ENCODE results near the gene FBXO17. TPM values are rescaled to one million over a fixed set of nuclear protein-coding genes. Genes with fewer than 3 reads are reported as not detected.
"Not testable (repeated sequence)": the region's sequence is repeated elsewhere in the genome, so short reads cannot be mapped to it uniquely, and the experiment has no call there.

Gene FBXO17
- total and polyA plus RNA-seq, 12 donors: 4.1 to 18.7 (median 9.4) TPM

DNA sequence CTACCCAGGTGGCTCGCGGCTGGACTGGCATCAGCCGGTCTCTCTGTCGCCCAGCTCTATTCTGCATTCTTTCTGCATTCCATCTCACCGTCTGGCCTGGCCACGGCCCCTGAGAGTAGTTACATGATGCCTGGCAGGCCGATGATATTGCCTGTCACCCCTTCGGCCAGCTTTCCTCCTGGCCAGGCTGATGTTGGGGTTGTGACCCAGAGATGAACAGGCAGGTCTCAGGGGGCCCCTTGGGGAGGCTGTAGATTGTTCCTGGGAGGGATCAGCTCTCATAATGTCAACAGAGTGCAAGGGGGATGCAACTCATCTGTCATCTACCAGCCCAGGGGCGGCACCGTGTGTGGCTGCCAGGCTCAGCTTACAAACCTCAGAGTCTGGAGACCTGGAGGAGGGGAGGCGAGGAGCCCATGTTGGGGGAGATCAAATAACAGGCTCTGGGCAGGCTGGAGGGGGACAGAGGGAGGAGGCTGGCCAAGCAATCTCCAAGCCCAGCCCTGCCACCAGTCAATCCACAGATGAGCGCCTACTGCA, 13.6 kb upstream of the FBXO17 start:
- Histone ChIP-seq H3K4me1 (replicated peaks in 1 of 2) (no peaks in the 10 kb centered on the region), H3K9me3 (replicated peaks in 1 of 3) (no peaks in the 10 kb centered on the region), H3K4me3 (no peak overlapping the region), H3K27me3 (no peaks in the 10 kb centered on the region), H3K36me3 (replicated peaks in 1 of 2) (no peaks in the 10 kb centered on the region), H3K27ac (no peak overlapping the region)
- TF ChIP-seq, protein P1, sequence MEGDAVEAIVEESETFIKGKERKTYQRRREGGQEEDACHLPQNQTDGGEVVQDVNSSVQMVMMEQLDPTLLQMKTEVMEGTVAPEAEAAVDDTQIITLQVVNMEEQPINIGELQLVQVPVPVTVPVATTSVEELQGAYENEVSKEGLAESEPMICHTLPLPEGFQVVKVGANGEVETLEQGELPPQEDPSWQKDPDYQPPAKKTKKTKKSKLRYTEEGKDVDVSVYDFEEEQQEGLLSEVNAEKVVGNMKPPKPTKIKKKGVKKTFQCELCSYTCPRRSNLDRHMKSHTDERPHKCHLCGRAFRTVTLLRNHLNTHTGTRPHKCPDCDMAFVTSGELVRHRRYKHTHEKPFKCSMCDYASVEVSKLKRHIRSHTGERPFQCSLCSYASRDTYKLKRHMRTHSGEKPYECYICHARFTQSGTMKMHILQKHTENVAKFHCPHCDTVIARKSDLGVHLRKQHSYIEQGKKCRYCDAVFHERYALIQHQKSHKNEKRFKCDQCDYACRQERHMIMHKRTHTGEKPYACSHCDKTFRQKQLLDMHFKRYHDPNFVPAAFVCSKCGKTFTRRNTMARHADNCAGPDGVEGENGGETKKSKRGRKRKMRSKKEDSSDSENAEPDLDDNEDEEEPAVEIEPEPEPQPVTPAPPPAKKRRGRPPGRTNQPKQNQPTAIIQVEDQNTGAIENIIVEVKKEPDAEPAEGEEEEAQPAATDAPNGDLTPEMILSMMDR (IDR thresholded peaks at IDR 0.05): no peak
- no peak for TF ChIP-seq POLR2A (IDR thresholded peaks at IDR 0.05)
- no peak for DNase-seq
- 38 to 42% (median 40%) methylated on average over 8 to 12 of the region's 12 CpGs for WGBS, 4 donors
- intact Hi-C loops (cut with DNase I): no loop called here

DNA sequence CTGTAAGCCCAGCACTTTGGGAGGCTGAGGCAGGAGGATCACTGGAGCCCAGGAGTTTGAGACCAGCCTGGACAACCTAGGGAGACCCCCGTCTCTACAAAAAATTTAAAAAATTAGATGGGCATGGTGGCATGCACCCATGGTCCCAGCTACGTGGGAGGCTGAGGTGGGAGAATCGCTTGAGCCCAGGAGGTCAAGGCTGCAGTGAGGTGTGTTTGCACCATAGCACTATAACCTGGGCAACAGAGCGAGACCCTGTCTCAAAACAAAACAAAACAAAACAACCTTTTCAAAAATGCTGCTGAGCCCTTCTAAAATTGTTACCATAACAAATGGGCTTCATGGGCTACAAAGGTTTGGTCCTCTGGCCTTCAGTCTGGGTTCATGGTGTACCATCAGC, 13.1 kb upstream of the FBXO17 start:
- H3K4me1 ChIP-seq (replicated peaks in 1 of 2); H3K4me3 ChIP-seq; H3K27me3 ChIP-seq; intact Hi-C loops (cut with DNase I); DNase-seq; H3K27ac ChIP-seq; H3K36me3 ChIP-seq (replicated peaks in 1 of 2); H3K9me3 ChIP-seq (replicated peaks in 1 of 3): not testable (repeated sequence)
- WGBS, 4 donors: 81 to 89% (median 85%) methylated on average over 4 of the region's 4 CpGs

DNA sequence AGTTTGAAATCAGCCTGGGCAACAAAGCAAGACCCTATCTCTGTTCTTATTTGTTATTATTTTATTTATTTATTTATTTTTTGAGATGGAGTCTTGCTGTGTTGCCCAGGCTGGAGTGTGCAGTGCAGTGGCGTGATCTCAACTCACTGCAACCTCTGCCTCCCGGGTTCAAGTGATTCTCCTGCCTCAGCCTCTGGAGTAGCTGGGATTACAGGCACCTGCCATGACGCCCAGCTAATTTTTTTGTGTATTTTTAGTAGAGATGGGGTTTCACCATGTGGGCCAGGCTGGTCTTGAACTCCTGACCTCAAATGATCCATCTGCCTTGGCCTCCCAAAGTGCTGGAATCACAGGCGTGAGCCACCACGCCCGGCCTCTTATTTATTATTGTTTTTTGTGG, 12.2 kb upstream of the FBXO17 start:
- H3K27ac ChIP-seq; H3K4me1 ChIP-seq (replicated peaks in 1 of 2); H3K36me3 ChIP-seq (replicated peaks in 1 of 2); H3K9me3 ChIP-seq (replicated peaks in 1 of 3); DNase-seq; H3K4me3 ChIP-seq; H3K27me3 ChIP-seq; intact Hi-C loops (cut with DNase I): not testable (repeated sequence)
- 78 to 84% (median 81%) methylated on average over 6 of the region's 6 CpGs for WGBS, 4 donors

DNA sequence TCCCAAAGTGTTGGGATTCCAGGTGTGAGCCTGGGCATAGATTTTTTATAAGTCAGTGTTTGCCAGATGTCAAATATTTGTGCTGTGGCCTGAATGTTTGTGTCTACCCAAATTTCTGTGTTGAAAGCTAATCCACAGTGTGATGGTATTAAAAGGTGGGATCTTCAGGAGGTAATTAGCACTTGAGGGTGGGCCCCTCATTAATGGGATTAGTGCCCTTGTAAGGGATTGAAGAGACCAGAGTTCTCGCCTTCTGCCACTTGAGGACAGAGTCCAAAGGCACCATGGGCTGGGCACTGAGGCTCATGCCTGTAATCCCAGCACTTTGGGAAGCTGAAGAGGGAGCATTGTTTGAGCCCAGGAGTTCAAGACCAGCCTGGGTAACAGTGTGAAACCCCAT, 9.7 kb upstream of the FBXO17 start:
- DNase-seq: no peak
- Histone ChIP-seq H3K27ac (no peak overlapping the region), H3K4me1 (replicated peaks in 1 of 2) (no peaks in the 10 kb centered on the region), H3K9me3 (replicated peaks in 1 of 3) (no peaks in the 10 kb centered on the region), H3K27me3 (no peaks in the 10 kb centered on the region), H3K4me3 (no peak overlapping the region), H3K36me3 (replicated peaks in 1 of 2) (no peaks in the 10 kb centered on the region)
- WGBS, 4 donors: 78 to 100% (median 88%) methylated on average over 1 of the region's 1 CpG
- TF ChIP-seq POLR2A (IDR thresholded peaks at IDR 0.05): no peak
- TF ChIP-seq, protein P1 (IDR thresholded peaks at IDR 0.05): no peak
- intact Hi-C loops (cut with DNase I): no loop called here

DNA sequence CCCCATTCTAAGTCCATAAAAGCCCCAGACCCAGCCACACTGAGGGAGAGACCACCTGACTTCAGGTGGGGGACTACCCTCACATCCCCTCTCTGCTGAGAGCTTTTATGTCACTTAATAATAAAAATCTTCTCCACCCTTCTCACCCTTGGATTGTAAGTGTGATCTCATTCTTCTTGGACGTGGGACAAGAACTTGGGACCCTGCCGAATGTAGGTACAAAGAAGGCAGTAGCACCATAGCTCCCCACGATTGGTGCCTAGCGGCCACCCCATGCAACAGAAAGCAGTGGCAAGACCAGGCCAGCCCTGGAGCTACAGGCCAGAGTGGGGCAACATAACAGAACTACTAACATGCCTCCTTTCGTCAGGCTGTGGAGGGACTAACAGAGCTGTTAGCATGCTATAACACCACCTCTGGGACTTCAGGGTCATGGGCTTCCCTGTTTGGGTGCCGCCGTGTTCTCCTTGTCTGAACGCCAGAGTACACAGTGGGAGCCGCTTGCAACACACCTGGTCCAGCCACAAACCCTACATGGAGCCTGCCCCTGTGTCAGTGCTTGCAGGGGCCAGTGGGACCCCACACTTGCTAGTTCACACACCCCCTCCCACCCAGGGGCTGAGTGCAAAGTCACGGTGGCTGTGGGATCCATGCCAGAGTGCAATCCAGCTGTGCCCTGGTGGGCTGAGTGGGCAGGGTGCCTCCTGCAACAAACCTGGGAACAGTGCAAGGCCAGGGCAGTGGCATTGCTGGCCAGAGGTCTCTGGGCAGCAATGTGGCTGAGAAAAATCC, 5.2 kb upstream of the FBXO17 start:
- TF ChIP-seq POLR2A (IDR thresholded peaks at IDR 0.05): no peak
- TF ChIP-seq, protein P1 (IDR thresholded peaks at IDR 0.05): no peak
- Histone ChIP-seq H3K27ac (no peak overlapping the region), H3K27me3 (peaks cover 4% of the 10 kb centered on the region), H3K36me3 (replicated peaks in 1 of 2) (no peaks in the 10 kb centered on the region), H3K9me3 (replicated peaks in 1 of 3) (no peaks in the 10 kb centered on the region), H3K4me1 (replicated peaks in 1 of 2) (peaks cover 0 to 8% of the 10 kb centered on the region in 2 donors), H3K4me3 (no peak overlapping the region)
- DNase-seq: no peak
- 85 to 93% (median 89%) methylated on average over 9 to 10 of the region's 10 CpGs for WGBS, 4 donors
- intact Hi-C loops (cut with DNase I): no loop called here

Data from adrenal gland (tissue), 12 donors.